Bronchial epithelial cell (primary cell): ENCODE measurements around the gene CCNY. TPM values are rescaled to one million over a fixed set of nuclear protein-coding genes. Genes with fewer than 3 reads are reported as not detected.

Experiments used
- DNase-seq: peaks from one replicate; pipeline ENCODE4 v3.0.0-alpha.2; 2010; ENCODE audit warnings: low read depth
- FAIRE-seq: peaks from 2 replicates; lab custom pipeline; 2011; peaks lifted over from hg19 to GRCh38; lab: Jason Lieb, UNC
- H3K27me3 ChIP-seq: 2 replicates; pipeline ENCODE4 v1.5.1; 2011; ENCODE audit warnings: low read length; ENCODE audit not compliant: control insufficient read depth, insufficient read depth
- H3K36me3 ChIP-seq: 2 replicates; pipeline ENCODE4 v1.5.1; 2011; ENCODE audit warnings: low read length; ENCODE audit not compliant: control insufficient read depth, insufficient read depth
- H3K4me3 ChIP-seq: 2 replicates; pipeline ENCODE4 v1.5.1; 2011; ENCODE audit warnings: mild to moderate bottlenecking, low read depth, low read length, control low read depth
- total RNA-seq: library from RNA; depleted of rRNA; stranded (reverse); fragments of >200 nt; gene quantifications from 2 replicates; pipeline ENCODE4 v1.2.1, GENCODE V29; 2014
- TF ChIP-seq, protein P1 (sequence below): IDR thresholded peaks from 2 replicates; pipeline ENCODE4 v1.5.1; 2011; ENCODE audit warnings: mild to moderate bottlenecking, moderate library complexity, low read length, control low read depth, inconsistent platforms; ENCODE audit not compliant: insufficient read depth, severe bottlenecking

Gene CCNY
- total RNA-seq, 1 donor from 2014 or later: 66.3 TPM

DNA sequence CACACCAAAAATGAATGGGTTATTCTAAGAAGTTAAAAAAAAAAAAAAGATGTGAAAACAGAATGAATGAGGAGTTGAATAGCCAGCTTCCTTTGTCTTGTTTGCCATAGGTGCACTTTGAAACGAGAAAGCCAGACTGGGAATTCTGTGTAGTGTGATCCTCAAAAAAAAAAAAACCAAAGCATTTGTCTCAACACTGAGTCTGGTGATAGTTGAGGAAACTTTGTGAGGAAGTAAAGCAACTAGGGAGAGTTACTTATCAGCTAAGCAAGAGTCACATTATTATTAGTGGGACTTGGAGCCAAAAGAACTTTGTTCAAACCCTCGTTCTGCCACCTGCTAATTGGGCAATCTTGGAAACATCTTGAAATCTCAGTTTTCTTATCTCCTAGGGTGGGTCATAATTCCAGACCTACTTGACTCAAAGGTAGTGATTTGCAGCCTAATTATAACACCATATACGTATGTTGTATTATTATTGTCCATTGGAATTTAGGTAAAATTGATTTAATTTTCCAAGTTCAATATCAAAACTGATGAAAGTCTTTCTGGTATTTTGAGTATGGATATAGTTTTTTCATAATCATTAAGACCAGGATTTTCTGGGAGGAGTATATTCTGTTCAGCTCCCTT is 169.0 kb downstream of the CCNY start:
- TF ChIP-seq, protein P1, sequence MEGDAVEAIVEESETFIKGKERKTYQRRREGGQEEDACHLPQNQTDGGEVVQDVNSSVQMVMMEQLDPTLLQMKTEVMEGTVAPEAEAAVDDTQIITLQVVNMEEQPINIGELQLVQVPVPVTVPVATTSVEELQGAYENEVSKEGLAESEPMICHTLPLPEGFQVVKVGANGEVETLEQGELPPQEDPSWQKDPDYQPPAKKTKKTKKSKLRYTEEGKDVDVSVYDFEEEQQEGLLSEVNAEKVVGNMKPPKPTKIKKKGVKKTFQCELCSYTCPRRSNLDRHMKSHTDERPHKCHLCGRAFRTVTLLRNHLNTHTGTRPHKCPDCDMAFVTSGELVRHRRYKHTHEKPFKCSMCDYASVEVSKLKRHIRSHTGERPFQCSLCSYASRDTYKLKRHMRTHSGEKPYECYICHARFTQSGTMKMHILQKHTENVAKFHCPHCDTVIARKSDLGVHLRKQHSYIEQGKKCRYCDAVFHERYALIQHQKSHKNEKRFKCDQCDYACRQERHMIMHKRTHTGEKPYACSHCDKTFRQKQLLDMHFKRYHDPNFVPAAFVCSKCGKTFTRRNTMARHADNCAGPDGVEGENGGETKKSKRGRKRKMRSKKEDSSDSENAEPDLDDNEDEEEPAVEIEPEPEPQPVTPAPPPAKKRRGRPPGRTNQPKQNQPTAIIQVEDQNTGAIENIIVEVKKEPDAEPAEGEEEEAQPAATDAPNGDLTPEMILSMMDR: no peak
- DNase-seq: no peak
- H3K4me3 ChIP-seq: no peak overlapping the region
- peaks cover 3% of the 10 kb centered on the region for H3K36me3 ChIP-seq
- H3K27me3 ChIP-seq: no peaks in the 10 kb centered on the region
- no peak for FAIRE-seq

DNA sequence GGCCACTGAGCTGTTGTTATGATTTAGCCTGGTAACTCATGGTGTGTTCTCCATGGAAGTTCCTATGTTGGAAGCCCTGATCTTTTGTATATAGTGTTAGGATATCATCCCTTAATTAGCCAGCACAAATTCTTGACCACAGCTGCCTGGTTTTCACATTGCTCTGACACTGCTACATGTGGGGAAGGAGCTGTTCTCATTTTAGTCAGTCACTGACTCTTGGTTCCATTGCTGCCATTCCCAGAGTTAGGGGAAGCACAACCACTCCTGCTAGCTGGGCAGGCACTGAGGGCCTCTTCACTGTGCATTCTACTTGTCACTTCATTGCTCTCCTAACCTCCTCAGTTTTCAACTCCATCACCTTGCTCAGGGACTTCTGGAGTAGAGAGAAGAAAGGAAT is 170.4 kb downstream of the CCNY start:
- TF ChIP-seq, protein P1: no peak
- H3K4me3 ChIP-seq: no peak overlapping the region
- H3K36me3 ChIP-seq: peaks cover 3% of the 10 kb centered on the region
- no peaks in the 10 kb centered on the region for H3K27me3 ChIP-seq
- DNase-seq: no peak
- no peak for FAIRE-seq

DNA sequence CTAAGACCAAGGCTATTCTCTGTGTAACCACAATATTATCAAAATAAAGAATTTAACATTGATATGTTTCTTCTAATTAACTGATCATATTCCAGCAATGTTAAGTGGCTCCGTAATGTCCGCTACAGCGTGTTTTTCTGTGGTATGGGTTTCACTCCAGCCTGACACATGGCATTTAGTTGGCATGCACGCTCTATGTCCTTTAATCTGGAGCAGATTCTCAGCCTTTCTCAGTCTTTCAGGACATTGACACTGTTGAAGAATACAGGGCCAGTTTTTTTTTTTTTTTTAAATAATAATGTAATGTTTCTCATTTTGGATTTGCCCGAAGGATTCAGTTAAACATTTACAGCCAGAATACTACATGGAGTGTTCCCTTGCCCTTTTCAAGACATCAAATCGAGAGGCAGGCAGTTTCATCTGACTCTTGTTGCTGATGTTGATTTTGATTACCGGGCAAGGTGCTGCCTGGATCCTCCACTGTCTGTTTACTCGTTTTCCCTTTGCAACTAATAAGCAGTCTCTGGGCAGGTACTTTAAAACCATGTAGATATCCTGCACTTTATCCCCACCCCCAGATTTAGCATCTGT is 171.3 kb downstream of the CCNY start:
- H3K4me3 ChIP-seq: no peak overlapping the region
- no peak for FAIRE-seq
- TF ChIP-seq, protein P1: no peak

DNA sequence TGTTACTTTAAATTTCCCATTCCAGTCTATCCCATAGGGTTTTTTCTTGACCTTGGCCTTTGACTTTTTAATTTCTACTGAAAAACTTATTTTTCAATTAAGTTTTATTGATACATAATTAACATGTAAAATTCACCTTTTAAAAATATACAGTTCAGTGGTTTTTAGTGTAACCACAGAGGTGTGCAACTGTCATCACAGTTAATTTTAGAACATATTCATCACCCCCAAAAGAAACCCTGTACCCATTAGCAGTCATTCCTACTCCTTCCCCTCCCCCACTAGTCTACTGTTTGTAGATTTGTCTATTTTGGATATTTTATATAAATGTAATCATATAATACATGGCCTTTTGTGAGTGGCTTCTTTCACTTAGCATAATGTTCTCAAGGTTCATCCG is 172.3 kb downstream of the CCNY start:
- TF ChIP-seq, protein P1: no peak
- FAIRE-seq (no peak), DNase-seq (no peak)
- H3K27me3 ChIP-seq: no peaks in the 10 kb centered on the region
- no peak overlapping the region for H3K4me3 ChIP-seq
- peaks cover 1% of the 10 kb centered on the region for H3K36me3 ChIP-seq

More for the DNA sequence above, 171.3 kb downstream of the CCNY start:
- no peaks in the 10 kb centered on the region for H3K27me3 ChIP-seq
- peaks cover 3% of the 10 kb centered on the region for H3K36me3 ChIP-seq
- no peak for DNase-seq

DNA sequence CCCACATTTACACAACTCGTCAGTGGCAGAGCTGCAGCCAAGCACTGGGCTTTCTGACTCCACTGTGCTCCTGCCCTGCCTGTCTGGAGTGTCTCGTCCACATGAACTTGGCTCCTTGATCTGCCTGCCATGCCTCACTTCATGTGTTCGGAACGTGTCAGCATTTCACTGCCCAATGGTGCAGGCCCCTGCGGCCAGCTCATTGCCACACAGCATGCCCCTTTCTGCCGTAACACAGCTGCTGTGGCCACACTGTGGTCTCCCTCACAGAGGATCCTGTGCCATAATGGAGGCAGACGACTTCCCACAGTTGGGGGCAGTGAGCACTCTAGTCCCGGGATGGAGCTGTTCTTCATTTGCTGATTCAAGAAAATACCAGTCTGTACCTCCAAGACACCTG is 174.6 kb downstream of the CCNY start:
- peaks cover 1% of the 10 kb centered on the region for H3K36me3 ChIP-seq
- no peak for DNase-seq
- no peak overlapping the region for H3K4me3 ChIP-seq
- no peaks in the 10 kb centered on the region for H3K27me3 ChIP-seq
- TF ChIP-seq, protein P1: no peak
- FAIRE-seq: no peak
